Peyer's patch (tissue), 4 donors: ENCODE results near the gene NPY2R. TPM values are rescaled to one million over a fixed set of nuclear protein-coding genes. Genes with fewer than 3 reads are reported as not detected.

Source experiments
- DNase-seq, 3 donors: peaks; one replicate each; pipeline ENCODE4 v3.0.0-alpha.2; 2017 to 2019
- H3K27ac ChIP-seq, 4 donors: fragments of 200-600 bp; sonication (generic); one replicate each; pipeline ENCODE4 v1.5.1; 2016 to 2019
- H3K27me3 ChIP-seq, 2 donors: fragments of 200-600 bp; sonication (generic); one replicate each; pipeline ENCODE4 v1.5.1; 2019
- H3K36me3 ChIP-seq, 3 donors: fragments of 200-600 bp; sonication (generic); one replicate each; pipeline ENCODE4 v1.5.1; 2016 to 2019
- H3K4me1 ChIP-seq, 4 donors: fragments of 200-600 bp; sonication (generic); one replicate each; pipeline ENCODE4 v1.5.1; 2016 to 2019
- H3K4me3 ChIP-seq, 4 donors: fragments of 200-600 bp; sonication (generic); 1 replicate in 3 of 4; 2 replicates in 1 of 4; pipeline ENCODE4 v1.5.1; 2016 to 2019; ENCODE audit warnings: mild to moderate bottlenecking in 1 of 4
- H3K9me3 ChIP-seq, 4 donors: fragments of 200-600 bp; sonication (generic); one replicate each; pipeline ENCODE4 v1.5.1; 2016 to 2019; ENCODE audit warnings: mild to moderate bottlenecking in 1 of 4
- POLR2A ChIP-seq, 2 donors: fragments of 450-650 bp; IDR thresholded peaks; one replicate each; pipeline ENCODE4 v1.5.1; 2017; ENCODE audit warnings: antibody characterized with exemption in 2 of 2, mild to moderate bottlenecking in 2 of 2, moderate library complexity in 2 of 2
- total RNA-seq, 4 donors: library from RNA; depleted of rRNA; stranded (reverse); fragments of >200 nt; gene quantifications; one replicate each; pipeline ENCODE4 v1.1.0, GENCODE V29; 2016
- TF ChIP-seq, protein P1 (sequence below), 6 experiments: fragments of 450-650 bp in 4 of 6; fragments of 200-600 bp in 2 of 6; sonication (generic) in 1 of 6; IDR thresholded peaks; one replicate each; pipeline ENCODE4 v1.5.1; 2017 to 2019; ENCODE audit warnings: antibody characterized with exemption in 6 of 6, mild to moderate bottlenecking in 3 of 6, moderate library complexity in 1 of 6

NPY2R gene, protein sequence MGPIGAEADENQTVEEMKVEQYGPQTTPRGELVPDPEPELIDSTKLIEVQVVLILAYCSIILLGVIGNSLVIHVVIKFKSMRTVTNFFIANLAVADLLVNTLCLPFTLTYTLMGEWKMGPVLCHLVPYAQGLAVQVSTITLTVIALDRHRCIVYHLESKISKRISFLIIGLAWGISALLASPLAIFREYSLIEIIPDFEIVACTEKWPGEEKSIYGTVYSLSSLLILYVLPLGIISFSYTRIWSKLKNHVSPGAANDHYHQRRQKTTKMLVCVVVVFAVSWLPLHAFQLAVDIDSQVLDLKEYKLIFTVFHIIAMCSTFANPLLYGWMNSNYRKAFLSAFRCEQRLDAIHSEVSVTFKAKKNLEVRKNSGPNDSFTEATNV
- under 1 TPM in 2 of 4 donors, not detected in 2; 0.38 to 0.94 TPM for total RNA-seq

DNA sequence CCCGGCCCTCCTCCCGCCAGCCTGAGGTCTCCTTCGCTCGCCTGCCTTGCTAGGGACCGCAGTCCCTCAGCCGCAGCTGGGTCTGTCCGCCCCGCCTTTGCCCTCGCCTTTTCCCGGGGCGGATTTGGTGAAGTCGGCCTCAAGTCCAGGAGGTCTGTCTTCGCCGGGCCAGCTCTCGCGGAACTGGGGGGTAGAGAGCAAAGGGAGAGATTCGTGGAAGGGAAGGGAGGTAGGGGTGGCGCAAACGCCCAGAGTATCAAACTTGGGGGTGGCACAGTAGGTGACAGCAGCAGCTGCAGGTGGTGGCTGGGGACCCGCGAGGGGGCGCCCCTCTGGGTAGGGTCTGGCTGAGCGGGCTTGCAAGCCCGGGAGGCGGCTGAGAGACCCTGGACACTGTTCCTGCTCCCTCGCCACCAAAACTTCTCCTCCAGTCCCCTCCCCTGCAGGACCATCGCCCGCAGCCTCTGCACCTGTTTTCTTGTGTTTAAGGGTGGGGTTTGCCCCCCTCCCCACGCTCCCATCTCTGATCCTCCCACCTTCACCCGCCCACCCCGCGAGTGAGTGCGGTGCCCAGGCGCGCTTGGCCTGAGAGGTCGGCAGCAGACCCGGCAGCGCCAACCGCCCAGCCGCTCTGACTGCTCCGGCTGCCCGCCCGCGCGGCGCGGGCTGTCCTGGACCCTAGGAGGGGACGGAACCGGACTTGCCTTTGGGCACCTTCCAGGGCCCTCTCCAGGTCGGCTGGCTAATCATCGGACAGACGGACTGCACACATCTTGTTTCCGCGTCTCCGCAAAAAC is at the start of gene NPY2R:
Gene NPY2R, plus strand, starts transcription at position 379 of the 797 bp plus-strand sequence. CDS start 5,304 bp downstream, outside the sequence.
- Histone ChIP-seq H3K27me3 (no peaks in the 10 kb centered on the region), H3K27ac (no peak within 1 kb of the TSS), H3K9me3 (no peaks in the 10 kb centered on the region), H3K36me3 (no peaks in the 10 kb centered on the region), H3K4me1 (no peaks in the 10 kb centered on the region), H3K4me3 (no peak within 1 kb of the TSS)
- no peak for DNase-seq
- TF ChIP-seq POLR2A (IDR thresholded peaks at IDR 0.05): no peak
- TF ChIP-seq, protein P1, sequence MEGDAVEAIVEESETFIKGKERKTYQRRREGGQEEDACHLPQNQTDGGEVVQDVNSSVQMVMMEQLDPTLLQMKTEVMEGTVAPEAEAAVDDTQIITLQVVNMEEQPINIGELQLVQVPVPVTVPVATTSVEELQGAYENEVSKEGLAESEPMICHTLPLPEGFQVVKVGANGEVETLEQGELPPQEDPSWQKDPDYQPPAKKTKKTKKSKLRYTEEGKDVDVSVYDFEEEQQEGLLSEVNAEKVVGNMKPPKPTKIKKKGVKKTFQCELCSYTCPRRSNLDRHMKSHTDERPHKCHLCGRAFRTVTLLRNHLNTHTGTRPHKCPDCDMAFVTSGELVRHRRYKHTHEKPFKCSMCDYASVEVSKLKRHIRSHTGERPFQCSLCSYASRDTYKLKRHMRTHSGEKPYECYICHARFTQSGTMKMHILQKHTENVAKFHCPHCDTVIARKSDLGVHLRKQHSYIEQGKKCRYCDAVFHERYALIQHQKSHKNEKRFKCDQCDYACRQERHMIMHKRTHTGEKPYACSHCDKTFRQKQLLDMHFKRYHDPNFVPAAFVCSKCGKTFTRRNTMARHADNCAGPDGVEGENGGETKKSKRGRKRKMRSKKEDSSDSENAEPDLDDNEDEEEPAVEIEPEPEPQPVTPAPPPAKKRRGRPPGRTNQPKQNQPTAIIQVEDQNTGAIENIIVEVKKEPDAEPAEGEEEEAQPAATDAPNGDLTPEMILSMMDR (IDR thresholded peaks at IDR 0.05): no peak

DNA sequence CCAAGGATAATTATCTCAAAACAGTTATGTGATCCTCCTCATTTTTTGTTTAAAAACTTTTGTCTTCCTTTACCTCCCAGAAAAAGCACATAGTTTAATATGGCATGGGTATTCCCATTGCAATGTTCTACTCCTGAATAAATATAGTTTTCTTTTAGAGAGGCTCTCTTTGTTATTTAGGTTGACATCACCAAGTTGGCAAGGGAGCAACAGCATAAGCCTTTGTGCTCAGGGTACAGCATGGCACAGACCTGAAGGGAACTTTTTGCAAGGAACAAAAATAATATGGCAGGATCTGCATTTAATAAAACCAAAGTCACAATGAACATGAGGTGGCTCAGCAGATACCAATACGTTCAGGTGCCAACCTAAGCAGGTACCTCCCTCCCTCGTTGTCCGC is 47.1 kb upstream of the NPY2R start:
- H3K27ac ChIP-seq: no peak overlapping the region
- H3K36me3 ChIP-seq: no peaks in the 10 kb centered on the region
- no peaks in the 10 kb centered on the region for H3K9me3 ChIP-seq
- TF ChIP-seq, protein P1 (IDR thresholded peaks at IDR 0.05): no peak
- TF ChIP-seq POLR2A (IDR thresholded peaks at IDR 0.05): no peak
- no peak for DNase-seq
- no peaks in the 10 kb centered on the region for H3K27me3 ChIP-seq
- H3K4me1 ChIP-seq: no peaks in the 10 kb centered on the region
- no peak overlapping the region for H3K4me3 ChIP-seq

DNA sequence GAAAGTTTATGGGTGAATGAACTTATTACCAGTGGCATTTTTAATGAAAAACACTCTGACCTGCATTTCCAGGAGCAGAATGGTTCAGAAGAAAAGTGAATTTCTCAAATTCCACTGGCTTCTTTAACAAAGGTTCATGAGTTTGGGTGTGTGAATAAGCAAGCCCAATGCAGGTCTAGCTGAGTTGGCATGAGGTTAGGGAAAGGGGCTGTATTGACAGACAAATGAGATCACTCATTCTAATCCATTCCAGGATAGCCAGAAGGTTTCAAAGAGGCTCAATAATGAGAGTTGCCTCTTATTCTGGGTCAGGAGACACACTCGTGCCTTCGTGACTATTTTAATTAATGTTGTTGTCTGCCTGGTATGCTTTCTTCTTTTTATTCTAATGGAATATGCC is 43.7 kb upstream of the NPY2R start:
- TF ChIP-seq POLR2A (IDR thresholded peaks at IDR 0.05): no peak
- TF ChIP-seq, protein P1 (IDR thresholded peaks at IDR 0.05): no peak
- Histone ChIP-seq H3K4me1 (no peaks in the 10 kb centered on the region), H3K27ac (no peak overlapping the region), H3K36me3 (no peaks in the 10 kb centered on the region), H3K4me3 (no peak overlapping the region), H3K27me3 (no peaks in the 10 kb centered on the region), H3K9me3 (no peaks in the 10 kb centered on the region)
- no peak for DNase-seq

DNA sequence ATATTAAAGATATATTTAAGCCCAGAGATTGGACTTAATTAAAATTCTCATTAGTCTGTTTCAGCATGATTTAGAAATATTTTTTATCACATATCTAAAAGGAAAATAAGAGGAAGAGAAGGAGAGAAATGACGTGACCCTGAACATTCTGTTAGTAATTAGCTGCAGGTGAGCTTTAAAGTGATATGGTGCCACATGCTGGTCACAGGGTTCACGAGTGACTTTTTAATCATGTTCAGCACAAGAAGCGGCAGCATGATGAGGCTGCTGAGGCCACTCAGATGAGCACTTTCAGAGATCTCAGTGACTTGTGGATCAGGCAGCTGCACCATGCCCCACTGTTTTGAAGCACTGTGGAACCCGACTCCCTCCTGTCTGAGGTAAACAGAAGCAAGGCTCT is 37.9 kb upstream of the NPY2R start:
- Histone ChIP-seq H3K4me1 (no peaks in the 10 kb centered on the region), H3K4me3 (no peak overlapping the region), H3K27ac (no peak overlapping the region), H3K36me3 (no peaks in the 10 kb centered on the region), H3K27me3 (no peaks in the 10 kb centered on the region), H3K9me3 (no peaks in the 10 kb centered on the region)
- no peak for TF ChIP-seq POLR2A (IDR thresholded peaks at IDR 0.05)
- TF ChIP-seq, protein P1 (IDR thresholded peaks at IDR 0.05): no peak
- no peak for DNase-seq

DNA sequence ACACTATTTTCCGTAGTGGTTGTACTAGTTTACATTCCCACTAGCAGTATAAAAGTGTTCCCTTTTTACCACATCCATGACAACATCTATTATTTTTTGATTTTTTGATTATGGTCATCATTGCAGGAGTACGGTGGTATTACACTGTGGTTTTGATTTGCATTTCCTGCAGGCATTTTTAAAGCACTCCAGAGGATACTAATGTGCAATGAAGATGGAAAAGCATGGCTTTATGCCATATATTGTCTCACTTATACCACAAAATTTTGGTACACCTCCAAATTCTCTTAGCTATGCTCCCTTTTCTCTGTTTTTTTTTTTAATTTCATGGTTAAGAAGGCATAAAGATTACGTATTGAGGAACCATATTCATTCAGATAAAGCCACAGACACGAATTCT is 35.1 kb upstream of the NPY2R start:
- TF ChIP-seq, protein P1 (IDR thresholded peaks at IDR 0.05): no peak
- no peak for TF ChIP-seq POLR2A (IDR thresholded peaks at IDR 0.05)
- H3K27ac ChIP-seq: no peak overlapping the region
- no peaks in the 10 kb centered on the region for H3K27me3 ChIP-seq
- no peak overlapping the region for H3K4me3 ChIP-seq
- no peaks in the 10 kb centered on the region for H3K4me1 ChIP-seq
- H3K36me3 ChIP-seq: no peaks in the 10 kb centered on the region
- DNase-seq: no peak
- no peaks in the 10 kb centered on the region for H3K9me3 ChIP-seq
